GM23338 (cell line): ENCODE data around the gene PSMB7. TPM values are rescaled to one million over a fixed set of nuclear protein-coding genes. Genes with fewer than 3 reads are reported as not detected.

Experiments used
- ATAC-seq: fragments of 200-7000 bp; cut with Tn5 transposase; 3 replicates; pipeline ENCODE4 v1.9.1; 2020
- DNase-seq: peaks from one replicate; pipeline ENCODE4 v3.0.0-alpha.2; 2015; ENCODE audit warnings: low spot score
- H2AFZ ChIP-seq: fragments of 200-600 bp; sonication (generic); 2 replicates; pipeline ENCODE4 v1.8.0; 2016; ENCODE audit warnings: antibody characterized with exemption, mild to moderate bottlenecking, moderate library complexity
- H3F3A ChIP-seq: fragments of 200-600 bp; sonication (generic); replicated peaks from 2 replicates; pipeline ENCODE4 v1.8.0; 2017; ENCODE audit warnings: antibody characterized with exemption, mixed run types, low read depth
- H3K27ac ChIP-seq: fragments of 200-600 bp; sonication (generic); 2 replicates; pipeline ENCODE4 v1.6.1; 2016; ENCODE audit warnings: low read depth
- H3K27me3 ChIP-seq: fragments of 200-600 bp; sonication (generic); 2 replicates; pipeline ENCODE4 v1.8.0; 2016; ENCODE audit warnings: mild to moderate bottlenecking, mixed run types, moderate library complexity; ENCODE audit not compliant: insufficient read depth
- H3K36me3 ChIP-seq: fragments of 200-600 bp; sonication (generic); 2 replicates; pipeline ENCODE4 v1.8.0; 2016; ENCODE audit warnings: mild to moderate bottlenecking; ENCODE audit not compliant: insufficient read depth
- H3K4me1 ChIP-seq: fragments of 200-600 bp; sonication (generic); 2 replicates; pipeline ENCODE4 v1.8.0; 2016; ENCODE audit warnings: mild to moderate bottlenecking, moderate library complexity; ENCODE audit not compliant: insufficient read depth
- H3K4me2 ChIP-seq: fragments of 200-600 bp; sonication (generic); 2 replicates; pipeline ENCODE4 v1.7.1; 2017; ENCODE audit warnings: mixed run types
- H3K4me3 ChIP-seq: fragments of 200-600 bp; sonication (generic); 2 replicates; pipeline ENCODE4 v1.6.1; 2016; ENCODE audit warnings: mixed run types
- H3K79me2 ChIP-seq: fragments of 200-600 bp; sonication (generic); replicated peaks from 2 replicates; pipeline ENCODE4 v1.8.0; 2017; ENCODE audit warnings: mild to moderate bottlenecking; ENCODE audit not compliant: insufficient read depth
- H3K9me2 ChIP-seq: fragments of 200-600 bp; sonication (generic); 2 replicates; pipeline ENCODE4 v1.8.0; 2017; ENCODE audit not compliant: insufficient read depth
- H4K20me1 ChIP-seq: fragments of 200-600 bp; sonication (generic); replicated peaks from 2 replicates; pipeline ENCODE4 v1.8.0; 2017; ENCODE audit warnings: mild to moderate bottlenecking; ENCODE audit not compliant: insufficient read depth
- H3K27ac Mint-ChIP-seq: 2 replicates; pipeline ENCODE4 v1.8.0; 2020; ENCODE audit warnings: inconsistent platforms, mild to moderate bottlenecking, moderate library complexity, mixed read lengths
- H3K27me3 Mint-ChIP-seq: 3 replicates; pipeline ENCODE4 v1.8.0; 2022; ENCODE audit warnings: low read depth, mild to moderate bottlenecking, moderate library complexity, mixed read lengths, inconsistent platforms; ENCODE audit not compliant: insufficient read depth, poor library complexity
- H3K36me3 Mint-ChIP-seq: 3 replicates; pipeline ENCODE4 v1.8.0; 2021; ENCODE audit warnings: low read depth, mild to moderate bottlenecking, inconsistent platforms, moderate library complexity, mixed read lengths
- H3K4me1 Mint-ChIP-seq: 3 replicates; pipeline ENCODE4 v1.8.0; 2020; ENCODE audit warnings: mild to moderate bottlenecking, inconsistent platforms, mixed read lengths
- H3K4me3 Mint-ChIP-seq: 3 replicates; pipeline ENCODE4 v1.8.0; 2021; ENCODE audit warnings: moderate library complexity, mild to moderate bottlenecking, inconsistent platforms, mixed read lengths
- H3K9me3 Mint-ChIP-seq: 3 replicates; pipeline ENCODE4 v1.8.0; 2020; ENCODE audit warnings: moderate library complexity, mild to moderate bottlenecking, inconsistent platforms, mixed read lengths
- CREB1 ChIP-seq: fragments of 250-450 bp; sonication (Bioruptor Pico); IDR thresholded peaks from 2 replicates; pipeline ENCODE4 v1.5.0; 2020; ENCODE audit warnings: low read depth, mild to moderate bottlenecking, moderate library complexity
- EZH2 ChIP-seq: fragments of 200-600 bp; sonication (generic); IDR thresholded peaks from one replicate; pipeline ENCODE4 v1.8.0; 2017; ENCODE audit warnings: antibody characterized with exemption, mild to moderate bottlenecking, low read depth; ENCODE audit not compliant: unreplicated experiment
- EZH2phosphoT487 ChIP-seq: fragments of 200-600 bp; sonication (generic); IDR thresholded peaks from one replicate; pipeline ENCODE4 v1.8.1; 2018; ENCODE audit warnings: antibody characterized with exemption; ENCODE audit not compliant: unreplicated experiment
- JUNB ChIP-seq: IDR thresholded peaks from one replicate; pipeline ENCODE4 v1.6.1; 2016; ENCODE audit warnings: antibody characterized with exemption; ENCODE audit not compliant: unreplicated experiment
- NANOG ChIP-seq: IDR thresholded peaks from 2 replicates; pipeline ENCODE4 v1.6.1; 2016; ENCODE audit warnings: antibody characterized with exemption, borderline replicate concordance
- POLR2AphosphoS5 ChIP-seq: IDR thresholded peaks from 2 replicates; pipeline ENCODE4 v1.6.1; 2016; ENCODE audit warnings: antibody characterized with exemption, low read depth
- STAT1 ChIP-seq: IDR thresholded peaks from one replicate; pipeline ENCODE4 v1.6.1; 2016; ENCODE audit warnings: antibody characterized with exemption; ENCODE audit not compliant: unreplicated experiment
- ZNF331 ChIP-seq: fragments of 250-450 bp; sonication (Bioruptor Pico); IDR thresholded peaks from 2 replicates; pipeline ENCODE4 v1.5.0; 2020; ENCODE audit warnings: low read depth, mild to moderate bottlenecking, moderate library complexity
- polyA plus RNA-seq: library from polyadenylated mRNA; unstranded; fragments of >200 nt; fragmentation: Nextera tagmentation; extraction: Ambion mirVana; gene quantifications from 2 replicates; pipeline ENCODE4 v1.2.1, GENCODE V29; 2016
- total RNA-seq: library from RNA; depleted of rRNA; stranded (reverse); fragments of >200 nt; shearing (Covaris generic); gene quantifications from 2 replicates; pipeline ENCODE4 v1.2.3, GENCODE V29; 2014
- TF ChIP-seq, protein P1 (sequence below), 2 experiments: fragments of 200-600 bp in 1 of 2; sonication (generic) in 1 of 2; conservative IDR thresholded peaks; 2 replicates each; pipeline versions ENCODE4 v1.5.1 to v1.6.1; 2016 to 2017; ENCODE audit warnings: antibody characterized with exemption in 2 of 2, low read depth in 2 of 2, mild to moderate bottlenecking in 2 of 2, moderate library complexity in 1 of 2
- TF ChIP-seq, protein P2 (sequence below): IDR thresholded peaks from 2 replicates; pipeline ENCODE4 v1.6.1; 2016; ENCODE audit warnings: antibody characterized with exemption
- TF ChIP-seq, protein P3 (sequence below): IDR thresholded peaks from one replicate; pipeline ENCODE4 v1.6.1; 2018; ENCODE audit warnings: antibody characterized with exemption; ENCODE audit not compliant: unreplicated experiment
- TF ChIP-seq, protein P4 (sequence below): fragments of 250-450 bp; sonication (Bioruptor Pico); IDR thresholded peaks from 2 replicates; pipeline ENCODE4 v1.5.0; 2020; ENCODE audit warnings: mild to moderate bottlenecking, moderate library complexity

The PSMB7 gene
- total and polyA plus RNA-seq, 2 experiments from 2014 or later, result 255 to 268 TPM

GRCh38 chr9:124361128-124361527 lies 54.1 kb downstream of the PSMB7 start (continued):
- no peak for TF ChIP-seq CREB1 (CRISPR knock-in tag)

GRCh38 chr9:124359855-124360678 lies 55.2 kb downstream of the PSMB7 start:
- Mint-ChIP-seq H3K27ac (no peak overlapping the region), H3K4me1 (peaks cover 18% of the 10 kb centered on the region), H3K27me3 (peaks cover 10% of the 10 kb centered on the region), H3K36me3 (peaks cover 17% of the 10 kb centered on the region; the same call in 2 of the 3 replicates), H3K4me3 (no peak overlapping the region), H3K9me3 (no peaks in the 10 kb centered on the region)
- H3K4me3 ChIP-seq, result no peak overlapping the region
- ATAC-seq (peak; percentile 71), DNase-seq (peak; percentile 49)
- no peak overlapping the region for H3K4me2 ChIP-seq
- H3F3A ChIP-seq, result no peaks in the 10 kb centered on the region
- peaks cover 85% of the 10 kb centered on the region for H3K79me2 ChIP-seq
- H4K20me1 ChIP-seq, result peaks cover 44% of the 10 kb centered on the region
- no peaks in the 10 kb centered on the region for H3K36me3 ChIP-seq
- H3K9me2 ChIP-seq, result no peaks in the 10 kb centered on the region
- H2AFZ ChIP-seq, result no peak overlapping the region
- H3K27me3 ChIP-seq, result no peaks in the 10 kb centered on the region
- no peaks in the 10 kb centered on the region for H3K4me1 ChIP-seq
- H3K27ac ChIP-seq, result 0 out of 2 replicates have a peak overlapping the region, but pooled peaks have one; percentile 30
- TF ChIP-seq JUNB, result no peak
- no peak for TF ChIP-seq STAT1
- TF ChIP-seq, protein P1, sequence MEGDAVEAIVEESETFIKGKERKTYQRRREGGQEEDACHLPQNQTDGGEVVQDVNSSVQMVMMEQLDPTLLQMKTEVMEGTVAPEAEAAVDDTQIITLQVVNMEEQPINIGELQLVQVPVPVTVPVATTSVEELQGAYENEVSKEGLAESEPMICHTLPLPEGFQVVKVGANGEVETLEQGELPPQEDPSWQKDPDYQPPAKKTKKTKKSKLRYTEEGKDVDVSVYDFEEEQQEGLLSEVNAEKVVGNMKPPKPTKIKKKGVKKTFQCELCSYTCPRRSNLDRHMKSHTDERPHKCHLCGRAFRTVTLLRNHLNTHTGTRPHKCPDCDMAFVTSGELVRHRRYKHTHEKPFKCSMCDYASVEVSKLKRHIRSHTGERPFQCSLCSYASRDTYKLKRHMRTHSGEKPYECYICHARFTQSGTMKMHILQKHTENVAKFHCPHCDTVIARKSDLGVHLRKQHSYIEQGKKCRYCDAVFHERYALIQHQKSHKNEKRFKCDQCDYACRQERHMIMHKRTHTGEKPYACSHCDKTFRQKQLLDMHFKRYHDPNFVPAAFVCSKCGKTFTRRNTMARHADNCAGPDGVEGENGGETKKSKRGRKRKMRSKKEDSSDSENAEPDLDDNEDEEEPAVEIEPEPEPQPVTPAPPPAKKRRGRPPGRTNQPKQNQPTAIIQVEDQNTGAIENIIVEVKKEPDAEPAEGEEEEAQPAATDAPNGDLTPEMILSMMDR (conservative IDR thresholded peaks at IDR 0.05; ENCODE audit: low read depth in 2 of 2), result no peak; a peak in 2 of 4 replicates
- no peak for TF ChIP-seq NANOG
- no peak for TF ChIP-seq POLR2AphosphoS5
- TF ChIP-seq, protein P2, sequence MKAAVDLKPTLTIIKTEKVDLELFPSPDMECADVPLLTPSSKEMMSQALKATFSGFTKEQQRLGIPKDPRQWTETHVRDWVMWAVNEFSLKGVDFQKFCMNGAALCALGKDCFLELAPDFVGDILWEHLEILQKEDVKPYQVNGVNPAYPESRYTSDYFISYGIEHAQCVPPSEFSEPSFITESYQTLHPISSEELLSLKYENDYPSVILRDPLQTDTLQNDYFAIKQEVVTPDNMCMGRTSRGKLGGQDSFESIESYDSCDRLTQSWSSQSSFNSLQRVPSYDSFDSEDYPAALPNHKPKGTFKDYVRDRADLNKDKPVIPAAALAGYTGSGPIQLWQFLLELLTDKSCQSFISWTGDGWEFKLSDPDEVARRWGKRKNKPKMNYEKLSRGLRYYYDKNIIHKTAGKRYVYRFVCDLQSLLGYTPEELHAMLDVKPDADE, result no peak
- no peak for TF ChIP-seq ZNF331 (CRISPR knock-in tag)
- TF ChIP-seq, protein P3, sequence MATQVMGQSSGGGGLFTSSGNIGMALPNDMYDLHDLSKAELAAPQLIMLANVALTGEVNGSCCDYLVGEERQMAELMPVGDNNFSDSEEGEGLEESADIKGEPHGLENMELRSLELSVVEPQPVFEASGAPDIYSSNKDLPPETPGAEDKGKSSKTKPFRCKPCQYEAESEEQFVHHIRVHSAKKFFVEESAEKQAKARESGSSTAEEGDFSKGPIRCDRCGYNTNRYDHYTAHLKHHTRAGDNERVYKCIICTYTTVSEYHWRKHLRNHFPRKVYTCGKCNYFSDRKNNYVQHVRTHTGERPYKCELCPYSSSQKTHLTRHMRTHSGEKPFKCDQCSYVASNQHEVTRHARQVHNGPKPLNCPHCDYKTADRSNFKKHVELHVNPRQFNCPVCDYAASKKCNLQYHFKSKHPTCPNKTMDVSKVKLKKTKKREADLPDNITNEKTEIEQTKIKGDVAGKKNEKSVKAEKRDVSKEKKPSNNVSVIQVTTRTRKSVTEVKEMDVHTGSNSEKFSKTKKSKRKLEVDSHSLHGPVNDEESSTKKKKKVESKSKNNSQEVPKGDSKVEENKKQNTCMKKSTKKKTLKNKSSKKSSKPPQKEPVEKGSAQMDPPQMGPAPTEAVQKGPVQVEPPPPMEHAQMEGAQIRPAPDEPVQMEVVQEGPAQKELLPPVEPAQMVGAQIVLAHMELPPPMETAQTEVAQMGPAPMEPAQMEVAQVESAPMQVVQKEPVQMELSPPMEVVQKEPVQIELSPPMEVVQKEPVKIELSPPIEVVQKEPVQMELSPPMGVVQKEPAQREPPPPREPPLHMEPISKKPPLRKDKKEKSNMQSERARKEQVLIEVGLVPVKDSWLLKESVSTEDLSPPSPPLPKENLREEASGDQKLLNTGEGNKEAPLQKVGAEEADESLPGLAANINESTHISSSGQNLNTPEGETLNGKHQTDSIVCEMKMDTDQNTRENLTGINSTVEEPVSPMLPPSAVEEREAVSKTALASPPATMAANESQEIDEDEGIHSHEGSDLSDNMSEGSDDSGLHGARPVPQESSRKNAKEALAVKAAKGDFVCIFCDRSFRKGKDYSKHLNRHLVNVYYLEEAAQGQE, result no peak
- TF ChIP-seq, protein P4, sequence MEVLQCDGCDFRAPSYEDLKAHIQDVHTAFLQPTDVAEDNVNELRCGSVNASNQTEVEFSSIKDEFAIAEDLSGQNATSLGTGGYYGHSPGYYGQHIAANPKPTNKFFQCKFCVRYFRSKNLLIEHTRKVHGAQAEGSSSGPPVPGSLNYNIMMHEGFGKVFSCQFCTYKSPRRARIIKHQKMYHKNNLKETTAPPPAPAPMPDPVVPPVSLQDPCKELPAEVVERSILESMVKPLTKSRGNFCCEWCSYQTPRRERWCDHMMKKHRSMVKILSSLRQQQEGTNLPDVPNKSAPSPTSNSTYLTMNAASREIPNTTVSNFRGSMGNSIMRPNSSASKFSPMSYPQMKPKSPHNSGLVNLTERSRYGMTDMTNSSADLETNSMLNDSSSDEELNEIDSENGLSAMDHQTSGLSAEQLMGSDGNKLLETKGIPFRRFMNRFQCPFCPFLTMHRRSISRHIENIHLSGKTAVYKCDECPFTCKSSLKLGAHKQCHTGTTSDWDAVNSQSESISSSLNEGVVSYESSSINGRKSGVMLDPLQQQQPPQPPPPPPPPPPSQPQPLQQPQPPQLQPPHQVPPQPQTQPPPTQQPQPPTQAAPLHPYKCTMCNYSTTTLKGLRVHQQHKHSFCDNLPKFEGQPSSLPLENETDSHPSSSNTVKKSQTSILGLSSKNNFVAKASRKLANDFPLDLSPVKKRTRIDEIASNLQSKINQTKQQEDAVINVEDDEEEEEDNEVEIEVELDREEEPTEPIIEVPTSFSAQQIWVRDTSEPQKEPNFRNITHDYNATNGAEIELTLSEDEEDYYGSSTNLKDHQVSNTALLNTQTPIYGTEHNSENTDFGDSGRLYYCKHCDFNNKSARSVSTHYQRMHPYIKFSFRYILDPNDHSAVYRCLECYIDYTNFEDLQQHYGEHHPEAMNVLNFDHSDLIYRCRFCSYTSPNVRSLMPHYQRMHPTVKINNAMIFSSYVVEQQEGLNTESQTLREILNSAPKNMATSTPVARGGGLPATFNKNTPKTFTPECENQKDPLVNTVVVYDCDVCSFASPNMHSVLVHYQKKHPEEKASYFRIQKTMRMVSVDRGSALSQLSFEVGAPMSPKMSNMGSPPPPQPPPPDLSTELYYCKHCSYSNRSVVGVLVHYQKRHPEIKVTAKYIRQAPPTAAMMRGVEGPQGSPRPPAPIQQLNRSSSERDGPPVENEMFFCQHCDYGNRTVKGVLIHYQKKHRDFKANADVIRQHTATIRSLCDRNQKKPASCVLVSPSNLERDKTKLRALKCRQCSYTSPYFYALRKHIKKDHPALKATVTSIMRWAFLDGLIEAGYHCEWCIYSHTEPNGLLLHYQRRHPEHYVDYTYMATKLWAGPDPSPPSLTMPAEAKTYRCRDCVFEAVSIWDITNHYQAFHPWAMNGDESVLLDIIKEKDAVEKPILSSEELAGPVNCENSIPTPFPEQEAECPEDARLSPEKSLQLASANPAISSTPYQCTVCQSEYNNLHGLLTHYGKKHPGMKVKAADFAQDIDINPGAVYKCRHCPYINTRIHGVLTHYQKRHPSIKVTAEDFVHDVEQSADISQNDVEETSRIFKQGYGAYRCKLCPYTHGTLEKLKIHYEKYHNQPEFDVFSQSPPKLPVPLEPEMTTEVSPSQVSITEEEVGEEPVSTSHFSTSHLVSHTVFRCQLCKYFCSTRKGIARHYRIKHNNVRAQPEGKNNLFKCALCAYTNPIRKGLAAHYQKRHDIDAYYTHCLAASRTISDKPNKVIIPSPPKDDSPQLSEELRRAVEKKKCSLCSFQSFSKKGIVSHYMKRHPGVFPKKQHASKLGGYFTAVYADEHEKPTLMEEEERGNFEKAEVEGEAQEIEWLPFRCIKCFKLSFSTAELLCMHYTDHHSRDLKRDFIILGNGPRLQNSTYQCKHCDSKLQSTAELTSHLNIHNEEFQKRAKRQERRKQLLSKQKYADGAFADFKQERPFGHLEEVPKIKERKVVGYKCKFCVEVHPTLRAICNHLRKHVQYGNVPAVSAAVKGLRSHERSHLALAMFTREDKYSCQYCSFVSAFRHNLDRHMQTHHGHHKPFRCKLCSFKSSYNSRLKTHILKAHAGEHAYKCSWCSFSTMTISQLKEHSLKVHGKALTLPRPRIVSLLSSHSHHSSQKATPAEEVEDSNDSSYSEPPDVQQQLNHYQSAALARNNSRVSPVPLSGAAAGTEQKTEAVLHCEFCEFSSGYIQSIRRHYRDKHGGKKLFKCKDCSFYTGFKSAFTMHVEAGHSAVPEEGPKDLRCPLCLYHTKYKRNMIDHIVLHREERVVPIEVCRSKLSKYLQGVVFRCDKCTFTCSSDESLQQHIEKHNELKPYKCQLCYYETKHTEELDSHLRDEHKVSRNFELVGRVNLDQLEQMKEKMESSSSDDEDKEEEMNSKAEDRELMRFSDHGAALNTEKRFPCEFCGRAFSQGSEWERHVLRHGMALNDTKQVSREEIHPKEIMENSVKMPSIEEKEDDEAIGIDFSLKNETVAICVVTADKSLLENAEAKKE (CRISPR knock-in tag), result no peak
- no peak for TF ChIP-seq EZH2phosphoT487
- no peak for TF ChIP-seq EZH2
